Measurements from ENCODE around the gene STX8. TPM values are rescaled to one million over a fixed set of nuclear protein-coding genes. Genes with fewer than 3 reads are reported as not detected.

STX8 gene
- total RNA-seq, 1 experiment from 2014 or later: 38.8 TPM

DNA sequence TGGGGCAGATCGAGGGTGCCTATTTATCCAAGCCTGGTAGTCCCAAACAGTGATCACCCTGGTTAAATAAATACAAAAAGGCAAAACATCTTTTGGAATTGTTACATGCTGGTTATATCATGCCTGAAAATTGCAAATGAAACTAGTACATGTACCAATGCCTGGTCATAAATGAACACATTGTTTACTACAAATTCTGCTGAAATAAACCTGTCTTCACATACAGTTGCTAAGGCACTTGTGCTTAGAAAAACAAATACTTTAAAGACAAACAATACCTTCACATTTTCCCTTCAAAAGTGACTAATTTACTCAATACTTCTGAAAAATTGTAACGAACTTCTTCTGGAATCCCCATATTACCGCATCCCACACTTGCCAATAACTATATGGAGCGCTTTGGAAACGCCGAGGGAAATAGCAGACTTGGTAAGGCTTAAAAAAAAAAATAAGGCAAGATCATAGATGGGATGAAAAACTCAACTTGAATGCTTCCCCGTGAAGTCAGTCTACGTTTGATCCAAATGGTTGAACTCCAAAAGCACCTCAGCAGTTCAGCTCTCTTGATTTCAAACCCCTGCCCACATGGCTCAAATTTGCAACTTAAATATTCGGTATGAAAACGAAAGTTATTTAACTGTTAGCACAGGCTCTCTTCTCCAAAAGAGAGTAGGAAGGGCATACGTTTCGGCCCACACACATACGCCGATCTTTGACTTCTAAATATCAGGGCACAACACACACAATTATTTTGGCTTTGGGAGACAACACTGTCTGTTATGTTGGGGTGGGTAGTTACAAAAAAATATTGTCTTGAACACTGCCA is 289.8 kb downstream of the STX8 start:
- RAD21 ChIA-PET (ENCODE audit: low non-redundant PET in 1 of 2, low total read pairs in 2 of 2, uncharacterized antibody in 2 of 2, unreplicated experiment in 2 of 2): no interaction called here
- no peak for ATAC-seq
- CTCF ChIA-PET: no interaction called here

More for the DNA sequence above, 289.8 kb downstream of the STX8 start:
- Histone ChIP-seq H3K4me1 (ENCODE audit: control insufficient read depth in 1 of 2, insufficient read depth in 2 of 2, low read length in 2 of 2) (peaks cover 0 to 8% of the 10 kb centered on the region in 2 experiments; a peak in 1 of 4 replicates), H2AFZ (ENCODE audit: low read depth, low read length, poor library complexity, severe bottlenecking) (no peak overlapping the region), H3K9me2 (ENCODE audit: insufficient read depth) (no peaks in the 10 kb centered on the region), H3K9ac (ENCODE audit: low read length) (no peak overlapping the region), H3K9me3 (ENCODE audit: control insufficient read depth in 1 of 2, insufficient read depth in 1 of 2, low read depth in 1 of 2, low read length in 2 of 2) (no peaks in the 10 kb centered on the region), H3K79me2 (ENCODE audit: insufficient read depth, low read length) (no peaks in the 10 kb centered on the region), H3K27ac (ENCODE audit: low read depth, low read length) (no peak overlapping the region), H3K36me3 (ENCODE audit: control insufficient read depth in 1 of 2, insufficient read depth in 2 of 2, low read length in 2 of 2) (no peaks in the 10 kb centered on the region), H3K4me3 (replicated peaks in 1 of 2; ENCODE audit: low read depth in 1 of 2, low read length in 2 of 2) (no peak overlapping the region), H4K20me1 (ENCODE audit: insufficient read depth) (no peaks in the 10 kb centered on the region), H3K27me3 (ENCODE audit: insufficient read depth, low read length) (no peaks in the 10 kb centered on the region), H3K4me2 (ENCODE audit: low read length) (no peak overlapping the region)
- POLR2A ChIA-PET: no interaction called here
- BruUV-seq (replicated peaks): no TSS peak
- no peak for DNase-seq (ENCODE audit: low read depth, low spot score)
- TF ChIP-seq ATF3 (IDR thresholded peaks at IDR 0.05) (no peak), SRF (IDR thresholded peaks at IDR 0.05; ENCODE audit: low read depth) (no peak), RAD21 (IDR thresholded peaks at IDR 0.05; ENCODE audit: low read depth) (no peak), POLR2AphosphoS5 (IDR thresholded peaks at IDR 0.05; ENCODE audit: low read depth, low read length) (no peak), CBX3 (IDR thresholded peaks at IDR 0.05; ENCODE audit: low read depth) (no peak), ELF1 (IDR thresholded peaks at IDR 0.05; ENCODE audit: borderline replicate concordance, low read depth) (no peak)
- TF ChIP-seq, protein P1, sequence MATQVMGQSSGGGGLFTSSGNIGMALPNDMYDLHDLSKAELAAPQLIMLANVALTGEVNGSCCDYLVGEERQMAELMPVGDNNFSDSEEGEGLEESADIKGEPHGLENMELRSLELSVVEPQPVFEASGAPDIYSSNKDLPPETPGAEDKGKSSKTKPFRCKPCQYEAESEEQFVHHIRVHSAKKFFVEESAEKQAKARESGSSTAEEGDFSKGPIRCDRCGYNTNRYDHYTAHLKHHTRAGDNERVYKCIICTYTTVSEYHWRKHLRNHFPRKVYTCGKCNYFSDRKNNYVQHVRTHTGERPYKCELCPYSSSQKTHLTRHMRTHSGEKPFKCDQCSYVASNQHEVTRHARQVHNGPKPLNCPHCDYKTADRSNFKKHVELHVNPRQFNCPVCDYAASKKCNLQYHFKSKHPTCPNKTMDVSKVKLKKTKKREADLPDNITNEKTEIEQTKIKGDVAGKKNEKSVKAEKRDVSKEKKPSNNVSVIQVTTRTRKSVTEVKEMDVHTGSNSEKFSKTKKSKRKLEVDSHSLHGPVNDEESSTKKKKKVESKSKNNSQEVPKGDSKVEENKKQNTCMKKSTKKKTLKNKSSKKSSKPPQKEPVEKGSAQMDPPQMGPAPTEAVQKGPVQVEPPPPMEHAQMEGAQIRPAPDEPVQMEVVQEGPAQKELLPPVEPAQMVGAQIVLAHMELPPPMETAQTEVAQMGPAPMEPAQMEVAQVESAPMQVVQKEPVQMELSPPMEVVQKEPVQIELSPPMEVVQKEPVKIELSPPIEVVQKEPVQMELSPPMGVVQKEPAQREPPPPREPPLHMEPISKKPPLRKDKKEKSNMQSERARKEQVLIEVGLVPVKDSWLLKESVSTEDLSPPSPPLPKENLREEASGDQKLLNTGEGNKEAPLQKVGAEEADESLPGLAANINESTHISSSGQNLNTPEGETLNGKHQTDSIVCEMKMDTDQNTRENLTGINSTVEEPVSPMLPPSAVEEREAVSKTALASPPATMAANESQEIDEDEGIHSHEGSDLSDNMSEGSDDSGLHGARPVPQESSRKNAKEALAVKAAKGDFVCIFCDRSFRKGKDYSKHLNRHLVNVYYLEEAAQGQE (IDR thresholded peaks at IDR 0.05; ENCODE audit: low read depth): no peak
- intact Hi-C loops (cut with micrococcal nuclease): no loop called here
